GM18519 (cell line): Measurements from ENCODE around the gene QSOX2.

Experiments
- ATAC-seq: cut with Tn5 transposase; IDR thresholded peaks from one replicate; pipeline ENCODE4 v1.9.1; 2021; ENCODE audit warnings: mild to moderate bottlenecking, moderate library complexity; ENCODE audit not compliant: unreplicated experiment, low FRiP score

The QSOX2 gene

GRCh38 chr9:136205707-136205992 lies 40.0 kb downstream of the QSOX2 start:
- no peak for ATAC-seq

- ATAC-seq: no peak
These were observed 40.5 kb downstream of the QSOX2 start, which contains the start of gene LHX3 for GRCh38 chr9:136204838-136205706. TSS of gene LHX3 (minus strand) at chr9:136205128. CDS start at chr9:136205012, 116 bp downstream.

GRCh38 chr9:136204145-136204805 lies 41.3 kb downstream of the QSOX2 start:
- no peak for ATAC-seq

GRCh38 chr9:136203408-136204144 lies 42.0 kb downstream of the QSOX2 start:
- no peak for ATAC-seq

GRCh38 chr9:136202454-136203407 lies 42.9 kb downstream of the QSOX2 start:
- no peak for ATAC-seq

GRCh38 chr9:136201609-136202453 lies 43.8 kb downstream of the QSOX2 start:
- no peak for ATAC-seq

GRCh38 chr9:136201174-136201573 lies 44.4 kb downstream of the QSOX2 start:
- ATAC-seq: no peak

- ATAC-seq: no peak
These were observed 45.2 kb downstream of the QSOX2 start for GRCh38 chr9:136200424-136200823.

GRCh38 chr9:136199391-136200288 lies 46.0 kb downstream of the QSOX2 start:
- no peak for ATAC-seq

- ATAC-seq: no peak
These were observed 47.0 kb downstream of the QSOX2 start for GRCh38 chr9:136198605-136199083.

GRCh38 chr9:136197930-136198604 lies 47.5 kb downstream of the QSOX2 start:
- ATAC-seq: no peak

GRCh38 chr9:136197084-136197875 lies 48.3 kb downstream of the QSOX2 start:
- ATAC-seq: no peak

GRCh38 chr9:136196404-136197083 lies 49.1 kb downstream of the QSOX2 start:
- ATAC-seq: no peak

GRCh38 chr9:136194540-136194939 lies 51.1 kb downstream of the QSOX2 start:
- no peak for ATAC-seq

GRCh38 chr9:136193891-136194279 lies 51.7 kb downstream of the QSOX2 start:
- ATAC-seq: no peak
